Stimulated activated naive CD4-positive, alpha-beta T cell treated with Interleukin-2 at 50 U/mL for 16 hours (primary cell): ENCODE measurements around the gene MDM2.
"Not testable (repeated sequence)": the region's sequence is repeated elsewhere in the genome, so short reads cannot be mapped to it uniquely, and the experiment has no call there.

Source experiments
- DNase-seq: peaks from one replicate; lab custom pipeline; 2025; lab: John Stamatoyannopoulos, UW

The MDM2 gene

GRCh38 chr12:68827895-68828671 lies 20.1 kb downstream of the MDM2 start:
- no peak for DNase-seq

DNA sequence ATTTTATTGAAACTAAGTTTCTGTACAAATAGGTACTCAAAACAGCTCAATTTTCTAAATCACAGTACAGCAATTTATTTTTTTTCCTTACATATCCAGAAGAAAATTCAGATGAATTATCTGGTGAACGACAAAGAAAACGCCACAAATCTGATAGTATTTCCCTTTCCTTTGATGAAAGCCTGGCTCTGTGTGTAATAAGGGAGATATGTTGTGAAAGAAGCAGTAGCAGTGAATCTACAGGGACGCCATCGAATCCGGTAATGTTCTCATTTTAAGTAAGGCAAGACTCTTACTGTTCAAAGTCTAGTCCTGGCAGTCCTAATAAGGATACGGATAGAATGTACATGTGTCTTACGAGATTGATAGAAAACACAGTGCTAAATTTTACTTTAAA lies 20.7 kb downstream of the MDM2 start:
- DNase-seq: no peak

DNA sequence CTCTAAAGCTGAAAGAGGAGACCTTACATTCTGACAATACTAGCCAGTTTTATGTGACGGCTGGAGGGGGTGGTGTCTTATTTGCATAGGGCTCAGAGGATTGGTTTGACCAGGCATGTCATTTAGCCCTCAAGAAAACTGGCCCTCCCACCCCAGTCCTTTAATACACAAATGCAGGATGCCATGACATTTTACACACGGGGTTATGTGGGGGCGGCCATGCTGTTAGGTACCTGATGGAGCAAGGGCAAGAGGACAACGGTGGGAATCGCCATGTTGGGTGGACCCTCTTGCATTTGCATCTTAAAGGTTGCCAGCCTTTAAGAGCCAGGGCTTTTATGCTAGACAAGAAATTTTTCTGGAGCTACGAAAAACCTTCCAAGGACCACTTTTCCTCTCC lies 23.3 kb downstream of the MDM2 start:
- no peak for DNase-seq

GRCh38 chr12:68831751-68832503 lies 23.9 kb downstream of the MDM2 start:
- DNase-seq: no peak

GRCh38 chr12:68832504-68832867 lies 24.5 kb downstream of the MDM2 start:
- no peak for DNase-seq

GRCh38 chr12:68833508-68833907 lies 25.5 kb downstream of the MDM2 start:
- no peak for DNase-seq

DNA sequence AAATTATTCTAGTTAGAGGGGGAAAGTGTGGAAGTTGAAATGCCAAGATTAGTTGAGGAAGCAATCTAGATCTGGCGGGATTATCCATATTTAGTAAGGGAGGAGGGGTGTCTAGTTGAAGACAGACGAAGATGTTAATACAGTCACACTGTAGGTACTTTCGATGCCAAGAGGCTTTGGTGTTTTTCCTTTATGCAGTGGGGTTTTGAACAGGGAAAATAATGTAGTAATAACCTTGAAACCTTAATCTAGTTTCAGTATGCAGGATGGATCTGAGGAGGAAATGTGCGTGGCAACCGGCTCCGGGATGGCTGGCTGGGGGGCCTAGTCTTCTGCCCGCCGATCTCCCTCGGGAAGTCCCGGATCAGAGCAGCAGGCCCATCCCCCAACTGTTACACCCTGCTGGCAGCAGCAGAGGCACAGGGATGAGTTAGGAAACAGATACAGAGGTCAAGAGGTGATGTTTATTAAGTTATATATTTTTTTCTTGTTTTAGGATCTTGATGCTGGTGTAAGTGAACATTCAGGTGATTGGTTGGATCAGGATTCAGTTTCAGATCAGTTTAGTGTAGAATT lies 27.4 kb downstream of the MDM2 start:
- no peak for DNase-seq

DNA sequence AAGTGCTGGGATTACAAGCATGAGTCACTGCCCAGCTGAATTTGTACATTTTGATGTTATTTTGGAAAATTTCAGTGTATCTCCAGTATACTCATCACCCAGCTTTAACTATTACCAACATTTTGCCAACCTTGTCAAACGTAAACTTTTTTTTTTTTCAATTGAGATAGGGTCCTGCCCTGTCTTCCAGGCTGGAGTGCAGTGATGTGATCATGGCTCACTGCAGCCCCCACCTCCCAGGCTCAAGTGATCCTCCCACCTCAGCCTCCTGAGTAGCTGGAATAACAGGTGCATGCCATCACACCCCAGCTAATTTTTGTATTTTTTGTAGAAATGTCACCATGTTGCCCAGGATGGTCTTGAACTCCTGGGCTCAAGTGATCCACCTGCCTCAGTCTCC lies 29.2 kb downstream of the MDM2 start:
- no peak for DNase-seq

- DNase-seq: no peak
Measured at GRCh38 chr12:68838046-68838886, 30.3 kb downstream of the MDM2 start.

DNA sequence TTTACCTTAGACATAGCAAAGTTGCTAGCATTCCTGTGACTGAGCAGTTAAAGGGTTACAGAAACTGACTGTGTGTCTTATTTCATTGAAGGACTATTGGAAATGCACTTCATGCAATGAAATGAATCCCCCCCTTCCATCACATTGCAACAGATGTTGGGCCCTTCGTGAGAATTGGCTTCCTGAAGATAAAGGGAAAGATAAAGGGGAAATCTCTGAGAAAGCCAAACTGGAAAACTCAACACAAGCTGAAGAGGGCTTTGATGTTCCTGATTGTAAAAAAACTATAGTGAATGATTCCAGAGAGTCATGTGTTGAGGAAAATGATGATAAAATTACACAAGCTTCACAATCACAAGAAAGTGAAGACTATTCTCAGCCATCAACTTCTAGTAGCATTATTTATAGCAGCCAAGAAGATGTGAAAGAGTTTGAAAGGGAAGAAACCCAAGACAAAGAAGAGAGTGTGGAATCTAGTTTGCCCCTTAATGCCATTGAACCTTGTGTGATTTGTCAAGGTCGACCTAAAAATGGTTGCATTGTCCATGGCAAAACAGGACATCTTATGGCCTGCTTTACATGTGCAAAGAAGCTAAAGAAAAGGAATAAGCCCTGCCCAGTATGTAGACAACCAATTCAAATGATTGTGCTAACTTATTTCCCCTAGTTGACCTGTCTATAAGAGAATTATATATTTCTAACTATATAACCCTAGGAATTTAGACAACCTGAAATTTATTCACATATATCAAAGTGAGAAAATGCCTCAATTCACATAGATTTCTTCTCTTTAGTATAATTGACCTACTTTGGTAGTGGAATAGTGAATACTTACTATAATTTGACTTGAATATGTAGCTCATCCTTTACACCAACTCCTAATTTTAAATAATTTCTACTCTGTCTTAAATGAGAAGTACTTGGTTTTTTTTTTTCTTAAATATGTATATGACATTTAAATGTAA lies 31.5 kb downstream of the MDM2 start:
- no peak for DNase-seq

- not testable (repeated sequence) for DNase-seq
Measured at GRCh38 chr12:68841175-68841574, 33.2 kb downstream of the MDM2 start.

DNA sequence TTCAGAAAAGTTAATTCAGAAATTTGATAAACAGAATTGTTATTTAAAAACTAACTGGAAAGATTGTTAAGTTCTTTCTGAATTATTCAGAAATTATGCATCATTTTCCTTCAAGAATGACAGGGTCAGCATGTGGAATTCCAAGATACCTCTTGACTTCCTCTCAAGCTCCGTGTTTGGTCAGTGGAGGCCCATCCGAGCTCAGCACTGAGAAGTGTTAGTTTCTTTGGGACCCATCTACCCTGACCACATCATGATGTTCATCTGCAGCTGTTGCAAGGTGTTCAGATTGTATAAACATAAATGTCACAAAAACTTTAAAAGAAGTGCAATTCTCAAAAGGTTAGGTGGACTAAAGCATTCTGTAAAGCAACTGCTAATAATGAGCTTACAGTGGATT lies 33.7 kb downstream of the MDM2 start:
- no peak for DNase-seq

DNA sequence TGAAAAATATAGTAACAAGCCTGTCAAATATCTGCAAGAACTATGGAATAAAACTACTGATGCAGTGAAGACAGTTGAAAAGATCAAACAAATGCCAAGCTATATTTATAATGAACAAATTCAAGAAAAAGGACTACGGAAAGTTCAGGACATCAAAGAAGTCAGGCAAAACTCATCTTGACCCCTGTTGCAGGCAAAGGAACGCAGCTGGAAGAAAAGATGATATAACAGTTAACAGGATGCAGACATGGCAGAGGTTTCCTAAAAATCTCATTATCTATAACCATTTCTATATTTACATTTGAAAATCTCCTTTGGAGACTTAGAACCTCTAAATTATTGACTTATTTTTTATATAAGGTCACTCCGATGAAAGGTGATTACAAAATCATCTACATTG lies 34.1 kb downstream of the MDM2 start:
- no peak for DNase-seq

GRCh38 chr12:68842784-68843567 lies 35.0 kb downstream of the MDM2 start:
- no peak for DNase-seq

DNA sequence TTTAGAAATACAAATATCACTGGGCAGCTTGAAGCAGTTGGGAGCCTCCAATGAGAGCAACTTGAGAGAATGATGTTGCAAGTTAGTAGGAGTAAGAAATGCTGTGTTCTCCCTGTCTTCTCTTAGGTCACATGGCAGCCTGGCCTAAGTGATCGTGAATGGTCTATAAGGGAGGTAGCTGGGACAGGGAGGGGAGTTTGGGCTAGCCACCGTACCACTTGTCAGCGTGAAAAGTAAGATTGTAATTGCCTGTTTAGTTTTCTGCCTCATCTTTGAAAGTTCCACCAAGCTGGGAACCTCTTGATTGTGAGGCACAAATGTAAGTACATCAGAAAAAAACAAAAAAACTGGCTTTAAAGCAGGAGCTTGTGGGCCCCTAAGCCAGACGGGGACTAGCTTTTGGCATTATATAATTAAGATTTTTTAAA lies 36.4 kb downstream of the MDM2 start:
- DNase-seq: no peak

DNA sequence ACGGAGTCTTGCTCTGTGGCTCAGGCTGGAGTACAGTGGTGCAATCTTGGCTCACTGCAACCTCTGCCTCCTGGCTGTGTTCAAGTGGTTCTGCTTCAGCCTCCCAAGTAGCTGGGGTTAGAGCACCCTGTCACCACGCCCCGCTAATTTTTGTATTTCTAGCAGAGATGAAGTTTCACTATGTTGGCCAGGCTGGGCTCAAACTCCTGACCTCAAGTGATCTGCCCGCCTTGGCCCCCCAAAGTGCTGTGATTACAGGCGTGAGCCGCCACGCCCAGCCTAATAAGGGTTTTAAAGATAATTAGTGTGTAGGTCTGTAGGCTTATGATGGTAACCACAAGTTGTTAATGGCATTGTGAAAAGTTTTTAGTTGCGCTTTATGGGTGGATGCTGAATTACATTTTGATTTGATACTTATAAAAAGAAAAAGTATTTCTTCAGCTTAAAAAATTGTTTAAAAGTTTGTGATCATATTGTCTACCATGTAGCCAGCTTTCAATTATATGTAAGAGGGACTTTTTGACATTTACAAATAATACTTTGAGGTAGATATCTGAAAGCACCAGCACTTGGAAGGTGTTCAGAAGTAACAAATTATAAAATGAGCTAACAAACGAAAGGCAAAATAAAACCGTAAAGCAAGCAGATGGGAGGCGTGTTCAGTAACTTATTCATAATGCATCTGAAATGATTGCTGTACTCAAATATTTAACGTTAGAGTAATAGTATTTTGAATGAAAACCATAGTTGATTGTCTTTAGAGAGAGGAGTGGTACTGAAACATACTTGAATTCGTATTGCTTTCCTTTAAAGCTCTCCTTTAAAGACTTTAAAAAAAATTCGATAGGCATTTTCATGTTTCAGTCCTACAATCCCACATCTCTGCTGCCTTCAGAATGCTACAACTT lies 37.1 kb downstream of the MDM2 start:
- no peak for DNase-seq

- DNase-seq: no peak
Measured at GRCh38 chr12:68846811-68847210, 38.8 kb downstream of the MDM2 start.

DNA sequence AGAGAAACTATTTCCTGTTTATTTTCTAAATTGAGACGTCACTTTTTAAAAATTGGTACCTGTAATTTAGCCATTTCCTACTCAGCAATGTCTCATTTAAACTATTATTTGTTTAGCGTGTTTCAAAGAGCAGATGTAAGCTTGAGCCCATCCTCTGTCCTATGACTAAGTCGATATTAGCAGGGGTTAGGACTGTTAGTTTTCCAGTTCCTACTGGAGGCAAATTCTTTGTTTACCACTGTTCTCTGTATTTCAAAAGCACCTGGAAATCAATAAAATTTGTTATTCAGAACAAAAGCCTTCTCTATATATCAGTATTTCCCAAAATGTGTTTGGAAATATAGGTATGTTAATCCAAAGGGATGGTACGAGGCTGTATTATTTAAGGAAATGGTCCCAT lies 42.4 kb downstream of the MDM2 start:
- DNase-seq: no peak

GRCh38 chr12:68851592-68852306 lies 43.8 kb downstream of the MDM2 start:
- no peak for DNase-seq
